K562 (cell line): ENCODE data around the gene TRPC4.

ENCODE experiments used
- CTCF ChIP-seq, 3 experiments: IDR thresholded peaks in 2 of 3; conservative IDR thresholded peaks in 1 of 3; 2 replicates each; pipeline ENCODE4 v1.5.1; 2011 to 2012; ENCODE audit warnings: low read length in 3 of 3, mild to moderate bottlenecking in 3 of 3, control low read depth in 2 of 3, improper control_type of control experiment in 1 of 3, inconsistent platforms in 1 of 3, low read depth in 1 of 3, mixed read lengths in 1 of 3, moderate library complexity in 1 of 3; ENCODE audit not compliant: insufficient read depth in 2 of 3
- ZFP36 ChIP-seq: fragments of 150-350 bp; IDR thresholded peaks from 2 replicates; pipeline ENCODE4 v1.6.1; 2018; ENCODE audit warnings: low read length, low read depth; ENCODE audit not compliant: partially characterized antibody
- ZNF592 ChIP-seq: fragments of 450-650 bp; IDR thresholded peaks from 2 replicates; pipeline ENCODE4 v1.6.1; 2017; ENCODE audit warnings: antibody characterized with exemption, mild to moderate bottlenecking

DNA sequence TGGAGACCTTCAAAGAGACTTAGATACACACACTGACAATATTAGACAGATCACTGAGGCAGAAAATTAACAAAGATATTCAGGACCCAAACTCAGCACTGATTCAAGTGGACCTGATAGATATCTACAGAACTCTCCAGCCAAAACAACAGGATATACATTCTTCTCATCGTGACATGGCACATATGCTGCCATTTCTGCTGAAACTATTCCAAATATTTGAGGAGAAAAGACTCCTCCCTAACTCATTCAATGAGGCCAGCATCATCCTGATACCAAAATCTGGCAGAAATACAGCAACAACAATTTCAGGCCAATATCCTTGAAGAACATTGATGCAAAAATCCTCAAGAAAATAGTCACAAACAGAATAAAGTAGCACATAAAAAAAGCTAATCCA, 53.3 kb downstream of the TRPC4 start:
- TF ChIP-seq ZNF592 (no peak), ZFP36 (no peak), CTCF (IDR thresholded peaks at IDR 0.05 in 2 of 3, conservative IDR thresholded peaks at IDR 0.05 in 1 of 3; ENCODE audit: insufficient read depth in 2 of 3, low read depth in 1 of 3, low read length in 3 of 3) (no peak)
